Common myeloid progenitor, CD34-positive (primary cell): ENCODE measurements around the gene HNRNPA2B1.

Experiments
- CTCF ChIA-PET: fragments of 350-600 bp; sonication (Branson Sonifier 250); formaldehyde crosslinking; loops from one replicate; lab custom pipeline; 2021; ENCODE audit warnings: antibody characterized with exemption; lab: Charles Lee
- POLR2A ChIA-PET: fragments of 350-600 bp; sonication (Branson Sonifier 250); formaldehyde crosslinking; loops from one replicate; lab custom pipeline; 2021; ENCODE audit warnings: antibody characterized with exemption; lab: Charles Lee
- DNase-seq, 3 donors: peaks; one replicate each; pipeline versions ENCODE4 v3.0.0 to v3.0.0-alpha.2; 2013
- H3K27ac ChIP-seq, 2 experiments: 1 replicate in 1 of 2; 2 replicates in 1 of 2; pipeline ENCODE4 v1.7.0; 2013; ENCODE audit warnings: inconsistent platforms in 2 of 2, low read length in 2 of 2, mild to moderate bottlenecking in 2 of 2, low read depth in 1 of 2, moderate library complexity in 1 of 2; ENCODE audit not compliant: severe bottlenecking in 2 of 2, insufficient read depth in 1 of 2, poor library complexity in 1 of 2
- H3K27me3 ChIP-seq, 5 experiments: replicated peaks in 2 of 5; 1 replicate in 3 of 5; 2 replicates in 2 of 5; pipeline versions ENCODE4 v1.6.1 to v1.7.0; 2013; ENCODE audit warnings: low read length in 4 of 5, mild to moderate bottlenecking in 2 of 5, moderate library complexity in 2 of 5, inconsistent platforms in 1 of 5; ENCODE audit not compliant: insufficient read depth in 5 of 5, control insufficient read depth in 4 of 5
- H3K36me3 ChIP-seq, 4 experiments: 1 replicate in 2 of 4; 2 replicates in 2 of 4; pipeline versions ENCODE4 v1.6.1 to v1.7.0; 2013; ENCODE audit warnings: low read length in 3 of 4, control low read depth in 1 of 4, mild to moderate bottlenecking in 1 of 4; ENCODE audit not compliant: control insufficient read depth in 4 of 4, insufficient read depth in 4 of 4
- H3K4me1 ChIP-seq, 4 experiments: 1 replicate in 3 of 4; 2 replicates in 1 of 4; pipeline versions ENCODE4 v1.6.1 to v1.7.1; 2013; ENCODE audit warnings: low read length in 3 of 4, mild to moderate bottlenecking in 3 of 4, control low read depth in 1 of 4, inconsistent platforms in 1 of 4, moderate library complexity in 1 of 4; ENCODE audit not compliant: control insufficient read depth in 4 of 4, insufficient read depth in 4 of 4; ENCODE audit errors: control extremely low read depth in 1 of 4
- H3K4me3 ChIP-seq, 7 experiments: 1 replicate in 4 of 7; 2 replicates in 3 of 7; pipeline versions ENCODE4 v1.5.1 to v1.7.0; 2013; ENCODE audit warnings: mild to moderate bottlenecking in 7 of 7, low read length in 6 of 7, moderate library complexity in 6 of 7, inconsistent platforms in 2 of 7, low read depth in 2 of 7, control low read depth in 1 of 7; ENCODE audit not compliant: insufficient read depth in 4 of 7, control insufficient read depth in 1 of 7; ENCODE audit errors: extremely low read depth in 1 of 7
- H3K9me3 ChIP-seq, 5 experiments: 1 replicate in 4 of 5; 2 replicates in 1 of 5; pipeline versions ENCODE4 v1.6.1 to v1.7.1; 2013; ENCODE audit warnings: low read length in 4 of 5, mild to moderate bottlenecking in 2 of 5, inconsistent platforms in 1 of 5, low read depth in 1 of 5, moderate library complexity in 1 of 5; ENCODE audit not compliant: control insufficient read depth in 4 of 5, insufficient read depth in 2 of 5; ENCODE audit errors: control extremely low read depth in 1 of 5
- WGBS: methylation state at CpG from one replicate; pipeline ENCODE4 v1.1.5; 2013; ENCODE audit not compliant: insufficient coverage; 5-methylcytosine and 5-hydroxymethylcytosine counted together

Gene HNRNPA2B1

DNA sequence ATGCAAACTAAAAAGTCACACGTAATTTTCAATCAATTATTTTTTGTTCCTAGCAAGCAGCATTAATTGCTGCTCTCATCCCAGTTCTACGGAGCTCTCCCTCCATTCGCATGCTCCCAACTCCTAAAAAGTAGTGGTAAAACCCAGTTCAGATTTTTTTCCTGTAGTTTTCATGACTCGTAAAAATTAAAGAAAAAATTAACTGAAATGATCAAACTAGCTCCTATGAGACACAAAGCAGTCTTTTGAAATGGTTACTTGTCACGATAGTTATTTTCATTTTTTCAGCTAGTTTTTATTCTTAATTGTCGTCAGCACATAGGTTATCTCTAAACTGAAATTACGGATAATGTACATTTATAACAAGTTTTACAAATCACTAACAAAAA, 1.8 kb downstream of the HNRNPA2B1 start:
- peak overlapping the region in 6 of 7 experiments; percentile 96 to 100 (median 98) for H3K4me3 ChIP-seq
- WGBS: 0% methylated on average over 1 of the region's 7 CpGs

DNA sequence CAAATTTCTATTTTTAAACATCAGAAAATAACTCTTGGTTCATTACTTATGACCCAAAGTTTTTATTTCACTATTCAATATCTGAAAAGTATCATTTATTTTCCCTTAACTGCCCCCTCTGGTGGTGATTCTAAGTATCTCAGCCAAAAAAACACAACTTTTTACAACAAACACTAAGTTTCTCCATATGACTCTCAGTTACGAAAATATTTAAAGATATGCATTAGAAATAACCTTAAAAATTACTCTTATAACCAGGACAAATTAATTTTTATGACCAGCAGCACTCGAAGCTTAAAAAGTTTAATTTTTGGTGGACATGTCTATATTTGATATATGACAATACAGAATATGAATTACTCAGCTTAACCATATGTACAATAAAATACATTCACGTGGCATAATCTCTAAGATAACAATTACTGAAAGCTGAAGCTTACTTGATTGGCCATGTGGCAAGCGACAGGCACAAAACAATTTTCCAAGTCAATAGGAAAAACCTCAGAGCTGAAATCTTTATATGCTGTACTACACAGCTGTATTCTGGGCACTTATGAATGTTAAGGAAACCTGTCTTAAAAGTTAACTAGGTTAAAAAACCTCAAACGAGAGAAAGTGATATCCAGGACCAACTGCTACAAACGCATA, 2.3 kb downstream of the HNRNPA2B1 start:
- peak overlapping the region; percentile 98 to 99 for H3K27ac ChIP-seq
- 0% methylated on average over 2 of the region's 6 CpGs for WGBS
- peak in 2 of 3 donors; percentile 74 to 78 for DNase-seq

More for the DNA sequence above, 1.8 kb downstream of the HNRNPA2B1 start:
- Histone ChIP-seq H3K36me3 (peaks cover 16 to 56% (median 34%) of the 10 kb centered on the region in 4 experiments), H3K4me1 (peaks cover 31 to 53% (median 45%) of the 10 kb centered on the region in 4 experiments), H3K9me3 (no peaks in the 10 kb centered on the region), H3K27me3 (no peaks in the 10 kb centered on the region), H3K27ac (peak overlapping the region; percentile 98 to 99)
- ChIA-PET POLR2A (interaction anchor here (1.6 to 4.1 kb wide), 2 partner anchors 10 to 480 kb away, joined by 3 to 28 read pairs; no protein-coding TSS in a partner anchor), CTCF (interaction anchor here (0.7 to 8.9 kb wide), 12 partner anchors 10 to 962 kb away, joined by 3 to 150 read pairs (median 8); partner anchors contain the start of gene NFE2L3)
- DNase-seq: no peak

DNA sequence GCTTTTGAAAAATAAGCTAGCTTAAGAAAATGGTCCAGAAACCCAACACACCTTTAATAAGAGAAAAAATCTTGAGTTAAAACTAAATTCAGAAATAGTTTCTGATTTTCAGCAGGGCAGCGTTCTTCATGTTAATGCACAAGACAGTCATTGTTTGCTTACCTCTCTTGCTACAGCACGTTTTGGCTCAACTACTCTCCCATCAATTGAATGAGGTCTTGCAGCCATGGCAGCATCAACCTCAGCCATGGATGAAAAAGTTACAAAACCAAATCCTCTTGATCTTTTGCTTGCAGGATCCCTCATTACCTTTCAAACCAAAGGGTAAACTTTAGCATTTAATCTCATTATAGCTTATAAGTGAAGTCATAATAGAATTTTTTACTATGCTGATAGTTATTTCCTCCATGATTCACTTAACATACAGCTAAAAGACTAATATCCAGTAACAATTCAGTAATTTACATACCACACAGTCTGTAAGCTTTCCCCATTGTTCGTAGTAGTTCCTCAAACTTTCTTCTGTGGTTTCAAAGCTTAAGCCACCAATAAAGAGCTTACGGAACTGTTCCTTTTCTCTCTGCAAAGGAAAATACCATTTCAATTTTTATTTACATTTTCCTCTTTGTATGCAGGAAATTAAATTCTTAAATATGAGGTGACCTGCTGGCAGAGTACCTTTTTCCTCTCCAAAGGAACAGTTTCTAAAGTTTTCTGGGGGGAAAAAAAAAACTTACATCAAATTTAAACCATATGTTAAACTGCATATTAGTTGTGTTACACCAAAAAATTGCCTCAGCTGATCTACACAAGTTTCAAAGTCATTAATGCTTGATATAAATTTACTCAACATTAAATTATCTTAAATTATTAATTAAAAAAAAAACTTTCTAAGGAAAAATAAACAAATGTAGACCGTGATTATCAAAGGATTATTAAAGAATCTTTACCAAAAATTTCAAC, 3.1 kb downstream of the HNRNPA2B1 start:
- WGBS: 29% methylated on average over 3 of the region's 5 CpGs
- Histone ChIP-seq H3K36me3 (peaks cover 19 to 69% (median 42%) of the 10 kb centered on the region in 4 experiments), H3K9me3 (no peaks in the 10 kb centered on the region), H3K4me1 (peaks cover 35 to 53% (median 45%) of the 10 kb centered on the region in 4 experiments), H3K27me3 (no peaks in the 10 kb centered on the region), H3K27ac (peak overlapping the region in 1 of 2 experiments; percentile 99), H3K4me3 (peak overlapping the region in 6 of 7 experiments; percentile 41 to 100 (median 97))
- ChIA-PET POLR2A (interaction anchor here (0.8 to 1.8 kb wide), 3 partner anchors 9 to 305 kb away, joined by 3 to 10 read pairs (median 3); no protein-coding TSS in a partner anchor), CTCF (interaction anchor here (0.8 to 8.9 kb wide), 11 partner anchors 9 to 304 kb away, joined by 3 to 150 read pairs (median 10); partner anchors contain the start of gene NFE2L3)
- DNase-seq: peak in 2 of 3 donors; percentile 85 to 87

More for the DNA sequence above, 2.3 kb downstream of the HNRNPA2B1 start:
- Histone ChIP-seq H3K4me1 (peaks cover 32 to 53% (median 44%) of the 10 kb centered on the region in 4 experiments), H3K27me3 (no peaks in the 10 kb centered on the region), H3K36me3 (peaks cover 16 to 61% (median 37%) of the 10 kb centered on the region in 4 experiments), H3K4me3 (peak overlapping the region in 6 of 7 experiments; percentile 96 to 100 (median 98)), H3K9me3 (no peaks in the 10 kb centered on the region)
- CTCF ChIA-PET: interaction anchor here (0.7 to 8.9 kb wide), 13 partner anchors 10 to 963 kb away, joined by 3 to 150 read pairs (median 5); partner anchors contain the start of gene NFE2L3
- POLR2A ChIA-PET: interaction anchor here (1.1 to 4.1 kb wide), 3 partner anchors 9 to 11 kb away, joined by 3 to 28 read pairs (median 10); no protein-coding TSS in a partner anchor

DNA sequence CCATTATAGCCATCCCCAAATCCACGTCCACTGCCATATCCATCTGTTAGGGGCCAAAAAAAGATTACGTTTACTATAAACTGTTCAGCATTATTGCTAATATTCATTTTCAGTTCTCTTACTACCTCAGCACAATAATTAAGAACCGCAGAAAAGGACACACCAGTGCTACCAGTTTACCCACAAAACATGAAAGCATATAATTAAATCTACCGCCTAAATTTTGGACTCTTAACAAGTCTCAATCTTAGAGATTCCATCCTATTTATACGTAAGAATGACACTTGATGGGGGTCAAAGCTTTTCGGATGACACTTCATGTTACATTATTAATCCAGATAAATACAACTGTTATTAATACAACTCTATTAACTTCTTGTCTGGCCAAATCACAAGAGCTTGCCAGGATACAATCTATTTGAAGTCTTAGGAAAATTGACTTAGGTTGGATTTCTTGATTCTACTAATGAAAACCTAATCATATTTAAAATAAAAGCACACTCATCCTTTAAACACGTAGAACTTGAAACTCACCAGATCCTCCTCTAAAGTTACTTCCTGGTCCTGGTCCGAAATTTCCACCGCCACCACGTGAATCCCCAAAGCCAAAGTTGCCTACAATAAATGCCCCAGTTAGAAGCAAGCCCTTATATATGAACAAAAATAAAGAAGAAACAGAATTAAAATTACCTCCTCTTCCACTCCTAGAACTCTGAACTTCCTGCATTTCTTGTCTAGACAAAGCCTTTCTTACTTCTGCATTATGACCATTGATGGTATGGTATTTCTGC, 4.5 kb downstream of the HNRNPA2B1 start:
- CTCF ChIA-PET: interaction anchor here (1.1 to 8.9 kb wide), 6 partner anchors 8 to 303 kb away, joined by 3 to 150 read pairs (median 28); partner anchors contain the start of gene NFE2L3

DNA sequence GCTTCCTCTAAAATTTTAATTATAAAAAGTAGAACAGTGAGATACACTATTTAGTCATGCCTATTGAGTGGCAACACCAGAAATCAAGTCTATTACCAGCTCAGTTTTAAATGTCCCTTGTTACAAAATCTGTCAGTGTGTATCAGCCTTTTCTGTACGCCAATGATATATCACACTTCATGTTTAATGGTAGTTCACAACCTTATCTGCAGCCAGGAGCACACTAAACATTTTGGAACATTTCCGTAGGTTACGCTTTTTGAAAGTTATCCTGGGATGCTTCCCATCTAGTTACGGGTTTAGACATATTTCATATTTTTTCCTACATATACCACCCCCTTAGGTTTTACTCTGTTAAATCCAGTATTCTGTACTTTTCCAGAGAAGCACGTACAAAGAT, 5.4 kb downstream of the HNRNPA2B1 start:
- Histone ChIP-seq H3K4me1 (peaks cover 36 to 58% (median 46%) of the 10 kb centered on the region in 4 experiments), H3K27me3 (no peaks in the 10 kb centered on the region), H3K4me3 (peak overlapping the region in 1 of 7 experiments; percentile 32), H3K9me3 (no peaks in the 10 kb centered on the region), H3K27ac (no peak overlapping the region), H3K36me3 (peaks cover 26 to 92% (median 59%) of the 10 kb centered on the region in 4 experiments)
- DNase-seq: no peak
- POLR2A ChIA-PET: no interaction called here
- CTCF ChIA-PET: interaction anchor here (1.1 to 8.9 kb wide), 5 partner anchors 39 to 302 kb away, joined by 3 to 150 read pairs (median 6); partner anchors contain the start of gene NFE2L3
- 93% methylated on average over 4 of the region's 5 CpGs for WGBS

More for the DNA sequence above, 4.5 kb downstream of the HNRNPA2B1 start:
- no peak for DNase-seq
- WGBS: 83% methylated on average over 9 of the region's 10 CpGs
- Histone ChIP-seq H3K4me3 (peak overlapping the region in 5 of 7 experiments; percentile 1 to 100 (median 97)), H3K4me1 (peaks cover 36 to 58% (median 46%) of the 10 kb centered on the region in 4 experiments), H3K9me3 (no peaks in the 10 kb centered on the region), H3K27ac (no peak overlapping the region), H3K27me3 (no peaks in the 10 kb centered on the region), H3K36me3 (peaks cover 26 to 83% (median 52%) of the 10 kb centered on the region in 4 experiments)
- POLR2A ChIA-PET: interaction anchor here (0.8 to 1.8 kb wide), 2 partner anchors 8 to 303 kb away, joined by 3 to 10 read pairs; no protein-coding TSS in a partner anchor
